Measurements from ENCODE around the gene ZMYND8.

DNA sequence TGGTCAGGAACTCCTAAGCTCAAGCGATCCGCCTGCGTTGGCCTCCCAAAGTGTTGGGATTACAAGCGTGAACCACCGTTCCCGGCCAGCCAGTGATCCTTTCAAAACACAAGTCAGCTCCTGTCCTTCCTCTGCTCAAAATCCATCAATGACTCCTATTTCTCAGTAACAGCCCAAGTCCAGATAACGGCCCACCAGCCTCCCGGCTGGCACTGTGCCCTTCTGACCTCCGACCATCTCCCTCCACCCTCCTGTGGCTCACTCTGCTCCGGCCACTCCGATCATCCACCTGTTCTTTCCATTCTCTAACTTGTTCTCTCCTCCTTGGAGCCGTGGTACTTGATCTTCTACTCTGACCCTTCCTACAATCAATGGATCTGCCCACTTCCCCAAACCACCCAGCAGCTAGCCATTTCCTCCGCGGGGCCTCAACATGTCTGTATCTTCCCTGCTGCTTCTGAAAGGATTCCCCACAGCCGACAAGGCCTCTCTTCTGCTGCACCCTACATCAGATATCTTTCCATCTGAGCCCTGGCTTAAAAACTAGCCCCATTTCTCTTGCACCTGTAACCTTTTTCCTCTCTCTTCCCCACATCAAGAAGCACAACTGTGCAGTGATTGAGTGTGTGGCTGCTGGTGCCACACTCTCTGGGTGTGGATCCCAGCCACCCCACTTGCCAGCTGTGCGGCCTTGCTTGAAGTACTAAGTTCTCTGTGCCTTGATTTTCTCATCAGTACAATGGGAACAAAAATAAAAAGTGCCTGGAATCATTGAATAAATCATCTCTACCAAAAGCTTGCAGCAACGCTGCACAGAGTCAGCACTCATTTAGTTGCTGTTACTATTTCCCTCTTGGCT lies 6.1 kb upstream of the ZMYND8 start:
- TF ChIP-seq, protein P1, sequence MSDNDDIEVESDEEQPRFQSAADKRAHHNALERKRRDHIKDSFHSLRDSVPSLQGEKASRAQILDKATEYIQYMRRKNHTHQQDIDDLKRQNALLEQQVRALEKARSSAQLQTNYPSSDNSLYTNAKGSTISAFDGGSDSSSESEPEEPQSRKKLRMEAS (IDR thresholded peaks at IDR 0.05; ENCODE audit: insufficient read depth, insufficient read length): no peak
- TF ChIP-seq, protein P2, sequence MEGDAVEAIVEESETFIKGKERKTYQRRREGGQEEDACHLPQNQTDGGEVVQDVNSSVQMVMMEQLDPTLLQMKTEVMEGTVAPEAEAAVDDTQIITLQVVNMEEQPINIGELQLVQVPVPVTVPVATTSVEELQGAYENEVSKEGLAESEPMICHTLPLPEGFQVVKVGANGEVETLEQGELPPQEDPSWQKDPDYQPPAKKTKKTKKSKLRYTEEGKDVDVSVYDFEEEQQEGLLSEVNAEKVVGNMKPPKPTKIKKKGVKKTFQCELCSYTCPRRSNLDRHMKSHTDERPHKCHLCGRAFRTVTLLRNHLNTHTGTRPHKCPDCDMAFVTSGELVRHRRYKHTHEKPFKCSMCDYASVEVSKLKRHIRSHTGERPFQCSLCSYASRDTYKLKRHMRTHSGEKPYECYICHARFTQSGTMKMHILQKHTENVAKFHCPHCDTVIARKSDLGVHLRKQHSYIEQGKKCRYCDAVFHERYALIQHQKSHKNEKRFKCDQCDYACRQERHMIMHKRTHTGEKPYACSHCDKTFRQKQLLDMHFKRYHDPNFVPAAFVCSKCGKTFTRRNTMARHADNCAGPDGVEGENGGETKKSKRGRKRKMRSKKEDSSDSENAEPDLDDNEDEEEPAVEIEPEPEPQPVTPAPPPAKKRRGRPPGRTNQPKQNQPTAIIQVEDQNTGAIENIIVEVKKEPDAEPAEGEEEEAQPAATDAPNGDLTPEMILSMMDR (IDR thresholded peaks at IDR 0.05; ENCODE audit: extremely low read depth in 1 of 2, insufficient read depth in 1 of 2, low read depth in 1 of 2, low read length in 2 of 2): no peak
- no peak for TF ChIP-seq POLR2A (IDR thresholded peaks at IDR 0.05; ENCODE audit: low read depth, low read length)
- TF ChIP-seq FOS (IDR thresholded peaks at IDR 0.05; ENCODE audit: borderline replicate concordance, insufficient read depth, low read length): no peak
- TF ChIP-seq POLR2AphosphoS5 (IDR thresholded peaks at IDR 0.05; ENCODE audit: insufficient read depth, low read depth, low read length): no peak
- no peak for TF ChIP-seq MYC (IDR thresholded peaks at IDR 0.05; ENCODE audit: low read depth, low read length)
- no peak for TF ChIP-seq JUN (IDR thresholded peaks at IDR 0.05; ENCODE audit: borderline replicate concordance, insufficient read depth, insufficient read length, low read depth)
- no peak for TF ChIP-seq EZH2 (IDR thresholded peaks at IDR 0.05; ENCODE audit: borderline replicate concordance, low read depth, low read length, severe bottlenecking)

Data from endothelial cell of umbilical vein (primary cell).